Cardiac muscle cell (in vitro differentiated cells and primary cell): ENCODE results near the gene CFH. TPM values are rescaled to one million over a fixed set of nuclear protein-coding genes. Genes with fewer than 3 reads are reported as not detected.
A peak's percentile ranks its signal among the peaks of the same experiment; 100 is the strongest.

Experiments used
- DNase-seq, 2 donors: peaks; one replicate each; pipeline versions ENCODE4 v3.0.0 to v3.0.0-alpha.2; 2010 to 2017; ENCODE audit warnings: low read depth in 1 of 2, low spot score in 1 of 2
- H3K27ac ChIP-seq: fragments of 200-600 bp; sonication (generic); 2 replicates; pipeline ENCODE4 v1.5.1; 2016
- H3K27me3 ChIP-seq: fragments of 200-600 bp; sonication (generic); 2 replicates; pipeline ENCODE4 v1.6.0; 2016; ENCODE audit warnings: control low read depth
- H3K36me3 ChIP-seq: fragments of 200-600 bp; sonication (generic); 2 replicates; pipeline ENCODE4 v1.5.1; 2016; ENCODE audit warnings: control low read depth
- H3K4me1 ChIP-seq: fragments of 200-600 bp; sonication (generic); 2 replicates; pipeline ENCODE4 v1.8.1; 2017; ENCODE audit warnings: low read depth, mild to moderate bottlenecking, mixed run types
- H3K4me3 ChIP-seq: fragments of 200-600 bp; sonication (generic); 2 replicates; pipeline ENCODE4 v1.5.1; 2016; ENCODE audit warnings: mild to moderate bottlenecking
- H3K9me3 ChIP-seq: fragments of 200-600 bp; sonication (generic); 2 replicates; pipeline ENCODE4 v1.5.1; 2017; ENCODE audit warnings: low read depth, mild to moderate bottlenecking, control low read depth
- polyA plus RNA-seq: library from polyadenylated mRNA; unstranded; fragments of >200 nt; fragmentation: Nextera tagmentation; extraction: Ambion mirVana; gene quantifications from 2 replicates; pipeline ENCODE4 v1.2.1, GENCODE V29; 2016
- total RNA-seq: library from RNA; depleted of rRNA; stranded (reverse); fragments of >200 nt; gene quantifications from 2 replicates; pipeline ENCODE4 v1.2.3, GENCODE V29; 2016
- TF ChIP-seq, protein P1 (sequence below): IDR thresholded peaks from 2 replicates; pipeline ENCODE4 v1.5.1; 2012; ENCODE audit warnings: low read depth, mild to moderate bottlenecking, low read length

CFH gene
- total and polyA plus RNA-seq, 2 experiments from 2014 or later, result 0.09 TPM

- Histone ChIP-seq H3K4me3 (no peak overlapping the region), H3K36me3 (no peaks in the 10 kb centered on the region), H3K27me3 (no peaks in the 10 kb centered on the region), H3K9me3 (no peaks in the 10 kb centered on the region), H3K27ac (no peak overlapping the region), H3K4me1 (no peaks in the 10 kb centered on the region)
- no peak for DNase-seq
- TF ChIP-seq, protein P1, sequence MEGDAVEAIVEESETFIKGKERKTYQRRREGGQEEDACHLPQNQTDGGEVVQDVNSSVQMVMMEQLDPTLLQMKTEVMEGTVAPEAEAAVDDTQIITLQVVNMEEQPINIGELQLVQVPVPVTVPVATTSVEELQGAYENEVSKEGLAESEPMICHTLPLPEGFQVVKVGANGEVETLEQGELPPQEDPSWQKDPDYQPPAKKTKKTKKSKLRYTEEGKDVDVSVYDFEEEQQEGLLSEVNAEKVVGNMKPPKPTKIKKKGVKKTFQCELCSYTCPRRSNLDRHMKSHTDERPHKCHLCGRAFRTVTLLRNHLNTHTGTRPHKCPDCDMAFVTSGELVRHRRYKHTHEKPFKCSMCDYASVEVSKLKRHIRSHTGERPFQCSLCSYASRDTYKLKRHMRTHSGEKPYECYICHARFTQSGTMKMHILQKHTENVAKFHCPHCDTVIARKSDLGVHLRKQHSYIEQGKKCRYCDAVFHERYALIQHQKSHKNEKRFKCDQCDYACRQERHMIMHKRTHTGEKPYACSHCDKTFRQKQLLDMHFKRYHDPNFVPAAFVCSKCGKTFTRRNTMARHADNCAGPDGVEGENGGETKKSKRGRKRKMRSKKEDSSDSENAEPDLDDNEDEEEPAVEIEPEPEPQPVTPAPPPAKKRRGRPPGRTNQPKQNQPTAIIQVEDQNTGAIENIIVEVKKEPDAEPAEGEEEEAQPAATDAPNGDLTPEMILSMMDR, result no peak
Observed at GRCh38 chr1:196655494-196655893, 3.7 kb downstream of the CFH start.

DNA sequence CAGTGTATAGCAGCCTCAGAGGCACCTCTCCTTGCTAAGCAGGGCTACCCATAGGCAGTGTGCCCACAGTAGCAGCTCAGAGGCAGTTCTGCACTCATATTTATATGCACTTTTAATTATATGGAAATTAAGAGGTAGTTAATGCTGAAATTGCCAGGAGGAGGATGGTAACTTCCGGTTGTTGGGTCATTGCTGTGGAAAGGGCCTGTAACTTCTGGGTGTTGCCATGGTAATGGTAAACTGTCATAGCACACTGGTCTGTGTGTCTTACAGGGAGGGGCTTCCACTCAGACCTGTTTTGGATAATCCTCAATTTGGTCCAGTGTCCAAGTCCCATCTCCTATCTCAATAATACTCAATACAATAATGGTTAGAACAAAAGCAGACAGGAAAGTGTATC is 7.6 kb downstream of the CFH start:
- no peak overlapping the region for H3K4me3 ChIP-seq
- no peak for DNase-seq
- no peaks in the 10 kb centered on the region for H3K4me1 ChIP-seq
- H3K9me3 ChIP-seq, result no peaks in the 10 kb centered on the region
- no peaks in the 10 kb centered on the region for H3K36me3 ChIP-seq
- H3K27ac ChIP-seq, result no peak overlapping the region
- TF ChIP-seq, protein P1, result no peak
- H3K27me3 ChIP-seq, result no peaks in the 10 kb centered on the region

- no peaks in the 10 kb centered on the region for H3K9me3 ChIP-seq
- DNase-seq, result no peak
- no peaks in the 10 kb centered on the region for H3K27me3 ChIP-seq
- no peaks in the 10 kb centered on the region for H3K4me1 ChIP-seq
- no peak overlapping the region for H3K4me3 ChIP-seq
- no peak overlapping the region for H3K27ac ChIP-seq
- TF ChIP-seq, protein P1, result no peak
- no peaks in the 10 kb centered on the region for H3K36me3 ChIP-seq
Observed at GRCh38 chr1:196660272-196660671, 8.4 kb downstream of the CFH start.

DNA sequence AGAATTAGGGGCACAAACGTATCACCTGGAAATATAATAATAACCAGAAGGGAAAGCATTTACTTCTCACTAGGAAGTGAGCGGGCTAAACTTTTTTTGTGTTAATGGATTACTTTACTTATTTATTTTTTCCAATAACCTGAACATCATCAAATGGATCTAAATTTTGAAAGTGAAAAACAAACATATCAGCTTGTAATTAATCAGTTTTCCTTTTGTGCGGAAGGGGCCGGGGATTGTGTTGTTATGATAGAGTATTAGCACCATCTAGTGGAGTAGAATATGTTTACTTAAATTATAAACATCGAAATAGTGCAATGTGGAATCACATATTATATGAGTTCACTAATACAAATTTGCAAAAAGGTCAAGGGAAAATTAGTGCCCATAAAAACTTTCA is 9.0 kb downstream of the CFH start:
- TF ChIP-seq, protein P1, result peak; percentile 35
- no peaks in the 10 kb centered on the region for H3K27me3 ChIP-seq
- no peaks in the 10 kb centered on the region for H3K4me1 ChIP-seq
- DNase-seq, result peak; percentile 57 to 63
- H3K4me3 ChIP-seq, result no peak overlapping the region
- H3K36me3 ChIP-seq, result no peaks in the 10 kb centered on the region
- no peaks in the 10 kb centered on the region for H3K9me3 ChIP-seq
- H3K27ac ChIP-seq, result no peak overlapping the region

DNA sequence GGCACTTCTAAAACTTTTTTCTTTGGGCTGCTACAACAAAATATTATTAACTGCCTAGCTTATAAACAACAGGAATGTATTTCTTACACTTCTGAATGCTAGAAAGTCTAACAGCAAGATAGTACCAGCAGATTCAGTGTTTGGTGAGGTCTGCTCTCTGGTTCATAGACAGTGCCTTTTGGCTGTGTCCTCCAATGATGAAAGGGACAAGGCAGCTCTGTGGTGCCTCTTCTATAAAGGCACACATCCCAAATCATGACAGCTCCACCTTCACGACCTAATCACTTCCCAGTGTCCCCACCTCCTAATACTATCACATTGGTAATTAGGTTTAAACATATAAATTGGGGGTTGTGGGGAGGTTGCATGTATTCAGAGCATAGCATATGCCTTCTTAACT is 9.5 kb downstream of the CFH start:
- DNase-seq, result no peak
- TF ChIP-seq, protein P1, result no peak

GRCh38 chr1:196667131-196667530 is 15.3 kb downstream of the CFH start:
- no peaks in the 10 kb centered on the region for H3K36me3 ChIP-seq
- no peaks in the 10 kb centered on the region for H3K4me1 ChIP-seq
- TF ChIP-seq, protein P1, result no peak
- no peaks in the 10 kb centered on the region for H3K9me3 ChIP-seq
- H3K27me3 ChIP-seq, result no peaks in the 10 kb centered on the region
- H3K4me3 ChIP-seq, result no peak overlapping the region
- DNase-seq, result no peak
- H3K27ac ChIP-seq, result no peak overlapping the region

More for the DNA sequence above, 9.5 kb downstream of the CFH start:
- no peak overlapping the region for H3K4me3 ChIP-seq
- H3K9me3 ChIP-seq, result no peaks in the 10 kb centered on the region
- no peak overlapping the region for H3K27ac ChIP-seq
- H3K4me1 ChIP-seq, result no peaks in the 10 kb centered on the region
- H3K36me3 ChIP-seq, result no peaks in the 10 kb centered on the region
- H3K27me3 ChIP-seq, result no peaks in the 10 kb centered on the region
